CD4-positive, alpha-beta T cell (primary cell): Measurements from ENCODE around the gene SDC1. TPM values are rescaled to one million over a fixed set of nuclear protein-coding genes. Genes with fewer than 3 reads are reported as not detected.

ENCODE experiments used
- ATAC-seq: fragments of 200-7000 bp; cut with Tn5 transposase; one replicate; pipeline ENCODE4 v1.10.0; 2022; ENCODE audit warnings: mild to moderate bottlenecking; ENCODE audit not compliant: poor library complexity
- CTCF ChIA-PET: fragments of 350-600 bp; sonication (Branson Sonifier 250); formaldehyde crosslinking; loops from one replicate; lab custom pipeline; 2021; ENCODE audit warnings: antibody characterized with exemption, inconsistent platforms; lab: Charles Lee
- POLR2A ChIA-PET: fragments of 350-600 bp; sonication (Branson Sonifier 250); formaldehyde crosslinking; loops from one replicate; lab custom pipeline; 2021; ENCODE audit warnings: antibody characterized with exemption, inconsistent platforms; lab: Charles Lee
- DNase-seq, 14 experiments: peaks; one replicate each; pipeline ENCODE4 v3.0.0-alpha.2; 2013 to 2020; ENCODE audit warnings: mixed read lengths in 2 of 14
- H3K27ac ChIP-seq, 2 donors: one replicate each; pipeline versions ENCODE4 v1.5.1 to v1.7.0; 2013; ENCODE audit warnings: low read length in 2 of 2, low read depth in 1 of 2, mild to moderate bottlenecking in 1 of 2
- H3K27me3 ChIP-seq, 2 experiments: 1 replicate in 1 of 2; 2 replicates in 1 of 2; pipeline versions ENCODE4 v1.6.1 to v1.7.0; 2013; ENCODE audit warnings: low read length in 2 of 2, control low read depth in 1 of 2, mild to moderate bottlenecking in 1 of 2, moderate library complexity in 1 of 2; ENCODE audit not compliant: insufficient read depth in 2 of 2, control insufficient read depth in 1 of 2
- H3K36me3 ChIP-seq: one replicate; pipeline ENCODE4 v1.6.1; 2013; ENCODE audit warnings: low read length, control low read depth; ENCODE audit not compliant: insufficient read depth
- H3K4me1 ChIP-seq: one replicate; pipeline ENCODE4 v1.6.1; 2013; ENCODE audit warnings: low read length, control low read depth; ENCODE audit not compliant: insufficient read depth
- H3K4me3 ChIP-seq: one replicate; pipeline ENCODE4 v1.5.1; 2013; ENCODE audit warnings: mild to moderate bottlenecking, low read length, moderate library complexity
- H3K9me3 ChIP-seq, 2 experiments: 1 replicate in 1 of 2; 2 replicates in 1 of 2; pipeline versions ENCODE4 v1.6.1 to v1.7.0; 2013; ENCODE audit warnings: low read length in 2 of 2, mild to moderate bottlenecking in 2 of 2, control low read depth in 1 of 2, moderate library complexity in 1 of 2; ENCODE audit not compliant: control insufficient read depth in 1 of 2, insufficient read depth in 1 of 2
- H3K27ac Mint-ChIP-seq: one replicate; pipeline ENCODE4 v1.8.0; 2020; ENCODE audit warnings: mixed read lengths
- H3K27me3 Mint-ChIP-seq: one replicate; pipeline ENCODE4 v1.8.0; 2021; ENCODE audit warnings: mixed read lengths
- H3K36me3 Mint-ChIP-seq: one replicate; pipeline ENCODE4 v1.8.0; 2021; ENCODE audit warnings: low read depth, mixed read lengths
- H3K4me1 Mint-ChIP-seq: one replicate; pipeline ENCODE4 v1.8.0; 2021; ENCODE audit warnings: low read depth, mixed read lengths
- H3K4me3 Mint-ChIP-seq: one replicate; pipeline ENCODE4 v1.8.0; 2020; ENCODE audit warnings: mild to moderate bottlenecking, mixed read lengths
- H3K9me3 Mint-ChIP-seq: one replicate; pipeline ENCODE4 v1.8.0; 2020; ENCODE audit warnings: mixed read lengths
- CTCF ChIP-seq: fragments of 200-600 bp; IDR thresholded peaks from one replicate; pipeline ENCODE4 v1.8.0; 2022; ENCODE audit warnings: antibody characterized with exemption, mild to moderate bottlenecking
- intact Hi-C, 2 experiments: fragments of 100-400 bp; cut with DNase I in 1 of 2; cut with micrococcal nuclease in 1 of 2; formaldehyde crosslinking; loops; one replicate each; pipeline versions ENCODE4 v1.15.1 to v1.9.0; 2023 to 2025; cut with DNase I, micrococcal nuclease
- total RNA-seq, 174 experiments: library from RNA in 2 of 174; stranded (reverse) in 2 of 174; gene quantifications; one replicate each; pipeline ENCODE4 v1.2.3 and lab custom pipeline; 2021 to 2026

Gene SDC1
- total RNA-seq, 2 experiments from 2014 or later: not detected

GRCh38 chr2:20184067-20184938 is 40.6 kb downstream of the SDC1 start:
- Histone ChIP-seq H3K9me3 (peaks cover 0 to 5% of the 10 kb centered on the region in 2 experiments), H3K4me1 (no peaks in the 10 kb centered on the region), H3K36me3 (no peaks in the 10 kb centered on the region), H3K27ac (no peak overlapping the region), H3K4me3 (no peak overlapping the region), H3K27me3 (peaks cover 0 to 6% of the 10 kb centered on the region in 2 experiments)
- TF ChIP-seq CTCF: no peak
- Mint-ChIP-seq H3K4me3 (no peak overlapping the region), H3K27ac (no peak overlapping the region), H3K9me3 (no peaks in the 10 kb centered on the region), H3K36me3 (no peaks in the 10 kb centered on the region), H3K27me3 (no peaks in the 10 kb centered on the region), H3K4me1 (no peaks in the 10 kb centered on the region)
- POLR2A ChIA-PET: no interaction called here
- intact Hi-C loops: no loop called here
- DNase-seq (peak in 1 of 14 experiments; percentile 9), ATAC-seq (no peak)
- CTCF ChIA-PET: no interaction called here

GRCh38 chr2:20183373-20183772 is 41.6 kb downstream of the SDC1 start:
- TF ChIP-seq CTCF: no peak
- intact Hi-C loops: no loop called here
- no peaks in the 10 kb centered on the region for H3K9me3 Mint-ChIP-seq
- Histone ChIP-seq H3K27ac (no peak overlapping the region), H3K36me3 (no peaks in the 10 kb centered on the region), H3K9me3 (peaks cover 0 to 5% of the 10 kb centered on the region in 2 experiments), H3K4me1 (no peaks in the 10 kb centered on the region), H3K4me3 (no peak overlapping the region), H3K27me3 (peaks cover 0 to 6% of the 10 kb centered on the region in 2 experiments)
- ChIA-PET CTCF (no interaction called here), POLR2A (no interaction called here)
- H3K4me3 Mint-ChIP-seq: no peak overlapping the region
- DNase-seq: no peak
- H3K27ac Mint-ChIP-seq: no peak overlapping the region
- no peaks in the 10 kb centered on the region for H3K27me3 Mint-ChIP-seq
- H3K36me3 Mint-ChIP-seq: no peaks in the 10 kb centered on the region
- ATAC-seq: no peak
- H3K4me1 Mint-ChIP-seq: no peaks in the 10 kb centered on the region

- ATAC-seq: no peak
- Histone ChIP-seq H3K27ac (no peak overlapping the region), H3K4me3 (no peak overlapping the region), H3K27me3 (peaks cover 0 to 6% of the 10 kb centered on the region in 2 experiments), H3K4me1 (no peaks in the 10 kb centered on the region), H3K9me3 (peaks cover 0 to 5% of the 10 kb centered on the region in 2 experiments), H3K36me3 (no peaks in the 10 kb centered on the region)
- Mint-ChIP-seq H3K4me3 (no peak overlapping the region), H3K27ac (no peak overlapping the region), H3K27me3 (no peaks in the 10 kb centered on the region), H3K4me1 (no peaks in the 10 kb centered on the region), H3K9me3 (no peaks in the 10 kb centered on the region), H3K36me3 (no peaks in the 10 kb centered on the region)
- DNase-seq: no peak
- ChIA-PET CTCF (no interaction called here), POLR2A (no interaction called here)
- TF ChIP-seq CTCF: no peak
- intact Hi-C loops: no loop called here
Observed at GRCh38 chr2:20182241-20182931, 42.5 kb downstream of the SDC1 start.
